ENCODE data around the gene ANKRD44.

ANKRD44 gene

GRCh38 chr2:197101519-197101918, 209.1 kb downstream of the ANKRD44 start:
- DNase-seq: no peak

- DNase-seq: no peak
These were observed 212.8 kb downstream of the ANKRD44 start for GRCh38 chr2:197097578-197098366.

GRCh38 chr2:197096649-197097048, 213.9 kb downstream of the ANKRD44 start:
- no peak for DNase-seq

GRCh38 chr2:197092431-197092830, 218.1 kb downstream of the ANKRD44 start:
- DNase-seq: no peak

GRCh38 chr2:197090742-197091367, 219.7 kb downstream of the ANKRD44 start:
- DNase-seq: no peak

GRCh38 chr2:197089655-197090054, 220.9 kb downstream of the ANKRD44 start:
- no peak for DNase-seq

- no peak for DNase-seq
These were observed 221.9 kb downstream of the ANKRD44 start for GRCh38 chr2:197088694-197089093.

- peak; percentile 27 to 58 for DNase-seq
These were observed 224.1 kb downstream of the ANKRD44 start for GRCh38 chr2:197086500-197086899.

GRCh38 chr2:197085665-197086064, 224.9 kb downstream of the ANKRD44 start:
- DNase-seq: no peak

GRCh38 chr2:197081294-197081693, 229.3 kb downstream of the ANKRD44 start:
- no peak for DNase-seq

- DNase-seq: no peak
These were observed 229.9 kb downstream of the ANKRD44 start for GRCh38 chr2:197080578-197081216.

- DNase-seq: no peak
These were observed 230.6 kb downstream of the ANKRD44 start for GRCh38 chr2:197079832-197080555.

GRCh38 chr2:197079414-197079813, 231.2 kb downstream of the ANKRD44 start:
- DNase-seq: no peak

GRCh38 chr2:197078535-197078934, 232.0 kb downstream of the ANKRD44 start:
- no peak for DNase-seq

- DNase-seq: no peak
These were observed 233.2 kb downstream of the ANKRD44 start for GRCh38 chr2:197077336-197077735.

- DNase-seq: no peak
These were observed 233.9 kb downstream of the ANKRD44 start for GRCh38 chr2:197076652-197077051.

- peak in 1 of 2 donors; percentile 24 for DNase-seq
These were observed 234.7 kb downstream of the ANKRD44 start for GRCh38 chr2:197075754-197076337.

- DNase-seq: no peak
These were observed 235.3 kb downstream of the ANKRD44 start for GRCh38 chr2:197075281-197075680.

- DNase-seq: no peak
These were observed 236.7 kb downstream of the ANKRD44 start for GRCh38 chr2:197073701-197074433.

- DNase-seq: no peak
These were observed 237.3 kb downstream of the ANKRD44 start for GRCh38 chr2:197073270-197073669.

GRCh38 chr2:197072533-197072932, 238.0 kb downstream of the ANKRD44 start:
- DNase-seq: no peak

- DNase-seq: no peak
These were observed 238.7 kb downstream of the ANKRD44 start for GRCh38 chr2:197071790-197072436.
